Fibroblast of the aortic adventitia (primary cell): ENCODE results near the gene STK39. TPM values are rescaled to one million over a fixed set of nuclear protein-coding genes. Genes with fewer than 3 reads are reported as not detected.
"Not testable (repeated sequence)": the region's sequence is repeated elsewhere in the genome, so short reads cannot be mapped to it uniquely, and the experiment has no call there.

Experiments used
- DNase-seq: peaks from one replicate; pipeline ENCODE4 v3.0.0-alpha.2; 2010; ENCODE audit warnings: low read depth
- H3K4me3 ChIP-seq: 2 replicates; pipeline ENCODE4 v1.5.1; 2011; ENCODE audit warnings: low read depth, mild to moderate bottlenecking, control low read depth, low read length, moderate library complexity
- total RNA-seq: library from RNA; depleted of rRNA; stranded (reverse); fragments of >200 nt; gene quantifications from 2 replicates; pipeline ENCODE4 v1.2.3, GENCODE V29; 2012; ENCODE audit warnings: low replicate concordance
- TF ChIP-seq, protein P1 (sequence below): IDR thresholded peaks from 2 replicates; pipeline ENCODE4 v1.5.1; 2011; ENCODE audit warnings: mild to moderate bottlenecking, low read length, control low read depth, inconsistent platforms; ENCODE audit not compliant: insufficient read depth

The STK39 gene
- total RNA-seq, 1 donor: 31.0 TPM

DNA sequence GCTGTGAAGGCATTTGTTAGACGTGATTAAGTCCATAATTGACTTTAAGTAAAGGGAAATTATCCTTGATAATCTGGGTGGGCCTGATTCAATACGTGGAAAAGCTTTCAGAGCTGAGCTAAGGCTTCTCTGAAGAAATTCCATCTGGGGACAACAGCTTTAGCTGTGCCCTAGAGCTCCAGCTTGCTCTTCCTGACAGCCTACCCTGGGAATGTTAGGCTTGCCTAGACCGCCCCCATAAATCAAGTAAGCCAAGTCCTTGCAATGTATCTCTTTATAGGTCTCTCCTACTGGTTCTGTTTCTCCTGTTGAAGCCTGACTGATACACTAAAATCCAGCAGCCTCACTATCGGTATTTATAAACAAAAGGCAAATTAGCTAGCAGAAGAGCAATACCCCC is 160.0 kb downstream of the STK39 start:
- TF ChIP-seq, protein P1, sequence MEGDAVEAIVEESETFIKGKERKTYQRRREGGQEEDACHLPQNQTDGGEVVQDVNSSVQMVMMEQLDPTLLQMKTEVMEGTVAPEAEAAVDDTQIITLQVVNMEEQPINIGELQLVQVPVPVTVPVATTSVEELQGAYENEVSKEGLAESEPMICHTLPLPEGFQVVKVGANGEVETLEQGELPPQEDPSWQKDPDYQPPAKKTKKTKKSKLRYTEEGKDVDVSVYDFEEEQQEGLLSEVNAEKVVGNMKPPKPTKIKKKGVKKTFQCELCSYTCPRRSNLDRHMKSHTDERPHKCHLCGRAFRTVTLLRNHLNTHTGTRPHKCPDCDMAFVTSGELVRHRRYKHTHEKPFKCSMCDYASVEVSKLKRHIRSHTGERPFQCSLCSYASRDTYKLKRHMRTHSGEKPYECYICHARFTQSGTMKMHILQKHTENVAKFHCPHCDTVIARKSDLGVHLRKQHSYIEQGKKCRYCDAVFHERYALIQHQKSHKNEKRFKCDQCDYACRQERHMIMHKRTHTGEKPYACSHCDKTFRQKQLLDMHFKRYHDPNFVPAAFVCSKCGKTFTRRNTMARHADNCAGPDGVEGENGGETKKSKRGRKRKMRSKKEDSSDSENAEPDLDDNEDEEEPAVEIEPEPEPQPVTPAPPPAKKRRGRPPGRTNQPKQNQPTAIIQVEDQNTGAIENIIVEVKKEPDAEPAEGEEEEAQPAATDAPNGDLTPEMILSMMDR: no peak
- no peak overlapping the region for H3K4me3 ChIP-seq
- no peak for DNase-seq

DNA sequence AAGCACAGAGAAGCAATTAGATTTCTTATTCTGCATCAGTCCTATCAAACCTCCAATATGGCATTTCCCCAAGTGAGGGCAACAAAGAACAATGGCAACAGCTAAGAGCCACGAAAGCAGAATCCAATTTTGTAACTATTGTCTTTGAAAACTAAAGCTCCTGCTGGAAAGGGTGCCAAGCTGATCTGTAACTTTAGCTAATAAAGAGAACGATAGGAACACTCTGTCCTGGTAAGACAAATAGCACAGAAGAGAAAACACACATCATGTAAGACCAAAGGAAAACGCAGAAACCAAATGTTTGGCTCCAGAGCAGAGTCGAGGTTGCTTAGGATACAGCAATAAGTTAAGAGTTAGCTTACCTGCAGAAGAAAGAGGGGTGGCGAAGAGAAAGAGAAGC is 160.5 kb downstream of the STK39 start:
- TF ChIP-seq, protein P1: no peak
- H3K4me3 ChIP-seq: no peak overlapping the region
- peak; percentile 43 for DNase-seq

DNA sequence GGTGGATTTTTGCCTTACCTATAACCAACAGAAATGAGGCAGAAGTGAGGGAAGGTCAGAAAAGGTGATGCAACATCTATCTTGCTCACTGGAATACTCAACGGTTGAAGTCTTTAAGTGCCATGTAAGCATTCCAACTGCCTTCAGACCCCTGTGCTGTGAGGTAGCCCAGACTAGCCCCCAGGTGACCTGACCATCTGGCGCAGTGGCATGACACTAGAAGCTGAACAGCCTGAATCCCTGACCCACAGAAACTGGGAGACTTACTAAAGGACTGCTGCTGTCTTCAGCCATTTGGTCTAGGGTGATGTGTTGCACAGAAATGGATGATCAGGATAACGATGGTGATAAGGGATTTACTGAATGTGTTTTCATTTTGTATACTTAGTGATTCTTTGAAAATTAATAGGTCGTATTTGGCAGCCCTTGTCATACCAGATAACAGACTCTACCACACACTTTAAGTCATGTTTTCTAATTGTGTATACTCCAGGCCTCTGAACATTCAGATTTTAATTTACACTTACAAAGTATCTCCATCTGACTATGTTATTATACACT is 161.5 kb downstream of the STK39 start:
- no peak for DNase-seq
- TF ChIP-seq, protein P1: no peak
- H3K4me3 ChIP-seq: no peak overlapping the region

DNA sequence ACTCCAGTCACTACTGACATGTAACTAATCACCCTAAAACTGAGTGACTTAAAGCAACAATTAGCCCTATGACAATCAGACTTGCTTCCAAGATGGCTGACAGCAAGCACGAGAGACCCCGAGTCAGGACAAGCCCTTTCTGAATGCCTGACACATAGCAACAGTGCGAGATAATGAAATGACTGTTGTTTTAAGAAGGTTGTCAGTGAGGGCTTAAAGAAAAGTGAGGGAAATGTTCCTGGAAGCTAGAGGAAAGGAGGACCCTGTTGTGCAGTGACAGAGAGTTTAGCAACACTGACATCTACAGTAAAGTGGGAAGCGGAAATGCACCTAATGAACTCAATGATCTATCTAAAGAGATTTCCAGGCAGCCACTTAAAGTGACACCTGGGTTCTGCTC is 163.1 kb downstream of the STK39 start:
- no peak for DNase-seq
- TF ChIP-seq, protein P1: no peak
- no peak overlapping the region for H3K4me3 ChIP-seq

DNA sequence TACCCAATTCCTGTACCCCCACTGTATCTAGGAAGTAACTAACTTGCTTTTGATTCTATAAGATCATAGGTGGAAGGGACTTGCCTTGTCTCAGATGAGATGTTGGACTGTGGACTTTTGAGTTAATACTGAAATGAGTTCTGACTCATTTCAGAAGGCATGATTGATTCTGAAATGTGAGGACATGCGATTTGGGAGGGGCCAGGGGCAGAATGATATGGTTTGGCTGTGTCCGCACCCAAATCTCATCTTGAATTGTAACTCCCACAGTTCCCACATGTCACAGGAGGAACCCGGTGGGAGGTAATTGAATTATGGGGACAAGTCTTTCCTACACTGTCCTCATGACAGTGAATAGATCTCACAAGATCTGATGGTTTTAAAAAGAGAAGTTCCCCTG is 165.9 kb downstream of the STK39 start:
- H3K4me3 ChIP-seq, DNase-seq: not testable (repeated sequence)

DNA sequence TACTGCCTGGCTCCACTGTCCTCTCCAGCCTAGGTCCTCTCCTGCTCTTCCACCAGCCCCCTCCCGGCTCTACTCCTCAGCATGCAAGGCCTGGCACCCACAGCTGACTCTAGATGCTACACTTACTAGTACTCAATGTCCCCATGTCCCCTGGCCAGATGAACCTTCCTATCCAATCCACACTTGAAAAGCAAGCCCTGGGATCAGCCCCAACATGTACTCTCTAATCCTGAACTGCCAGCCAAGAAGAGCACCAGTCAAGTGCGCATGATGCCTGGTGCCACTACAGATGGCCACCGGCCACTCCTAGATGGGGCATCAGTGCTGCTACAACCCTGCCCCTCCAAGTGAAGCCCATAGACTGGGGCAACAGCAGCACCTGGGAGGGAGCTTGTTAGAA is 168.2 kb downstream of the STK39 start:
- H3K4me3 ChIP-seq: no peak overlapping the region
- TF ChIP-seq, protein P1: no peak
- no peak for DNase-seq

DNA sequence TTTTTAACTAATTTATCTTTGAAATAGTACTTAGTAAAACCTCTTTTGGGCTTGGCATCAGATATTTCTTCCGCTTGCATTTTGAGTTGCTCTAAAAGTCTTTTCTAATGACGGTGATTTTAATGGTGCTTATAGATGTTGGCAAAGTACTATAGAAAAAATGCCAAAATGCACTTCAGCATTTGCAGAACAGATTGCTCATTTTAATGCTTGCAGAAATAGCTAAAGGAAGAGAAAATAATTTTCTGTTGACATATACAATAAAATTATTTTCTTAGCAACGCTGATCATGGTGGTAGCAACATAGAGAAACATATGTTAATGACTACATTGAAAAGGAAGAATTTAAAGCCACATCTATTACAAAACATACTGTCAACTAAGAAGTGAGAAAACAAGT is 170.7 kb downstream of the STK39 start:
- no peak for DNase-seq
- TF ChIP-seq, protein P1: no peak
- H3K4me3 ChIP-seq: no peak overlapping the region
